Cardiac septum (tissue), 1 donor: ENCODE results near the gene GNA12. TPM values are rescaled to one million over a fixed set of nuclear protein-coding genes. Genes with fewer than 3 reads are reported as not detected.
"Not testable (repeated sequence)": the region's sequence is repeated elsewhere in the genome, so short reads cannot be mapped to it uniquely, and the experiment has no call there.

ENCODE experiments used
- DNase-seq: peaks from one replicate; pipeline ENCODE4 v3.0.0-alpha.2; 2020; ENCODE audit warnings: low spot score
- intact Hi-C: fragments of 100-400 bp; cut with DNase I; formaldehyde crosslinking; loops from one replicate; pipeline ENCODE4 v1.14.0; 2022
- total RNA-seq: library from RNA; stranded (reverse); fragmentation: NEBNext Ultra II Directional; extraction: Animal tissue kit (Norgen Biotek cat#: 25700); gene quantifications from one replicate; pipeline ENCODE4 v1.2.1, GENCODE V29; 2021
- donor health status: DM: no; HTN: no; CAD: no.

The GNA12 gene
- total RNA-seq, 1 donor from 2014 or later = 33.7 TPM

- no peak for DNase-seq
- intact Hi-C loops = no loop called here
Observed at GRCh38 chr7:2711895-2712675, 132.0 kb downstream of the GNA12 start.

GRCh38 chr7:2710901-2711551 is 133.1 kb downstream of the GNA12 start:
- intact Hi-C loops = no loop called here
- DNase-seq = no peak

GRCh38 chr7:2710286-2710655 is 133.8 kb downstream of the GNA12 start:
- no peak for DNase-seq
- intact Hi-C loops = no loop called here

GRCh38 chr7:2709553-2710285 is 134.4 kb downstream of the GNA12 start:
- DNase-seq = no peak
- intact Hi-C loops = no loop called here

GRCh38 chr7:2708547-2709310 is 135.4 kb downstream of the GNA12 start:
- intact Hi-C loops = no loop called here
- no peak for DNase-seq

GRCh38 chr7:2708041-2708440 is 136.1 kb downstream of the GNA12 start:
- intact Hi-C loops = no loop called here
- DNase-seq = no peak

- intact Hi-C loops = no loop called here
- no peak for DNase-seq
Observed at GRCh38 chr7:2707481-2707880, 136.6 kb downstream of the GNA12 start.

- intact Hi-C loops = no loop called here
- no peak for DNase-seq
Observed at GRCh38 chr7:2706685-2707126, 137.4 kb downstream of the GNA12 start.

- intact Hi-C loops = no loop called here
- no peak for DNase-seq
Observed at GRCh38 chr7:2705371-2706096, 138.6 kb downstream of the GNA12 start.

- intact Hi-C loops = no loop called here
- no peak for DNase-seq
Observed at GRCh38 chr7:2702594-2702957, 141.5 kb downstream of the GNA12 start.

- intact Hi-C loops = no loop called here
- DNase-seq = no peak
Observed at GRCh38 chr7:2701832-2702593, 142.1 kb downstream of the GNA12 start.

- intact Hi-C loops = no loop called here
- no peak for DNase-seq
Observed at GRCh38 chr7:2701424-2701823, 142.7 kb downstream of the GNA12 start.

GRCh38 chr7:2700141-2700850 is 143.8 kb downstream of the GNA12 start:
- no peak for DNase-seq
- intact Hi-C loops = no loop called here

GRCh38 chr7:2699289-2699620 is 144.9 kb downstream of the GNA12 start:
- DNase-seq = no peak

GRCh38 chr7:2698581-2699288 is 145.4 kb downstream of the GNA12 start:
- intact Hi-C loops = no loop called here
- DNase-seq = no peak

More at GRCh38 chr7:2699289-2699620, 144.9 kb downstream of the GNA12 start:
- intact Hi-C loops = no loop called here

GRCh38 chr7:2694122-2694436 is 150.0 kb downstream of the GNA12 start:
- DNase-seq, intact Hi-C loops: not testable (repeated sequence)

- intact Hi-C loops, DNase-seq: not testable (repeated sequence)
Observed at GRCh38 chr7:2693420-2694121, 150.5 kb downstream of the GNA12 start.
